Upper lobe of left lung (tissue), 6 donors: ENCODE measurements around the gene CPNE8. TPM values are rescaled to one million over a fixed set of nuclear protein-coding genes. Genes with fewer than 3 reads are reported as not detected.

Experiments
- ATAC-seq, 2 donors: fragments of 200-7000 bp; cut with Tn5 transposase; one replicate each; pipeline ENCODE4 v1.9.1; 2022; ENCODE audit warnings: mild to moderate bottlenecking in 2 of 2, moderate library complexity in 2 of 2; ENCODE audit not compliant: low FRiP score in 2 of 2
- DNase-seq, 2 donors: peaks; one replicate each; pipeline ENCODE4 v3.0.0-alpha.2; 2019 to 2020
- H3K27ac ChIP-seq, 4 donors: fragments of 200-600 bp; sonication (generic); one replicate each; pipeline ENCODE4 v1.5.1; 2016 to 2019
- H3K27me3 ChIP-seq, 4 donors: fragments of 200-600 bp; sonication (generic); one replicate each; pipeline ENCODE4 v1.5.1; 2017 to 2019
- H3K36me3 ChIP-seq, 4 donors: fragments of 200-600 bp; sonication (generic); one replicate each; pipeline ENCODE4 v1.5.1; 2016 to 2019
- H3K4me1 ChIP-seq, 4 donors: fragments of 200-600 bp; sonication (generic); one replicate each; pipeline ENCODE4 v1.5.1; 2018 to 2019
- H3K4me3 ChIP-seq, 4 donors: fragments of 200-600 bp; sonication (generic); one replicate each; pipeline ENCODE4 v1.5.1; 2017 to 2019; ENCODE audit warnings: mild to moderate bottlenecking in 2 of 4, moderate library complexity in 1 of 4
- H3K9me3 ChIP-seq, 4 donors: fragments of 200-600 bp; sonication (generic); one replicate each; pipeline ENCODE4 v1.5.1; 2018 to 2019
- EP300 ChIP-seq, 4 donors: sonication (generic); formaldehyde crosslinking; IDR thresholded peaks; one replicate each; pipeline ENCODE4 v1.5.1; 2017; ENCODE audit warnings: antibody characterized with exemption in 4 of 4, control low read depth in 2 of 4
- POLR2A ChIP-seq, 4 donors: fragments of 450-650 bp; IDR thresholded peaks; one replicate each; pipeline ENCODE4 v1.5.1; 2016 to 2017; ENCODE audit warnings: antibody characterized with exemption in 4 of 4, mild to moderate bottlenecking in 2 of 4
- POLR2AphosphoS5 ChIP-seq, 2 donors: sonication (generic); formaldehyde crosslinking; IDR thresholded peaks; one replicate each; pipeline ENCODE4 v1.5.1; 2017; ENCODE audit warnings: antibody characterized with exemption in 2 of 2
- WGBS, 2 donors: methylation state at CpG; one replicate each; pipeline ENCODE4 v1.1.5; 2017 to 2018; 5-methylcytosine and 5-hydroxymethylcytosine counted together
- total RNA-seq, 6 donors: library from RNA; depleted of rRNA in 4 of 6; stranded (reverse); fragments of >200 nt in 4 of 6; gene quantifications; one replicate each; pipeline versions ENCODE4 v1.1.0 to v1.2.1, GENCODE V29; 2016 to 2021
- TF ChIP-seq, protein P1 (sequence below), 6 experiments: fragments of 450-650 bp in 4 of 6; fragments of 200-600 bp in 2 of 6; sonication (generic) in 2 of 6; IDR thresholded peaks; one replicate each; pipeline ENCODE4 v1.5.1; 2016 to 2019; ENCODE audit warnings: antibody characterized with exemption in 6 of 6
- donor health status: DM: no; HTN: no; CAD: no; lungs with moderate emphysema.
- donor health status: DM: no; HTN: yes; CAD: no; lungs with severe emphysema.

Gene CPNE8
- total RNA-seq, 6 donors from 2014 or later, result 14.3 to 38.8 (median 20.2) TPM

- ATAC-seq (no peak), DNase-seq (no peak)
- Histone ChIP-seq H3K9me3 (peaks cover 0 to 15% (median 9%) of the 10 kb centered on the region in 4 donors), H3K27me3 (no peaks in the 10 kb centered on the region), H3K27ac (no peak overlapping the region), H3K4me1 (no peaks in the 10 kb centered on the region), H3K4me3 (no peak overlapping the region), H3K36me3 (no peaks in the 10 kb centered on the region)
- TF ChIP-seq EP300 (IDR thresholded peaks at IDR 0.05) (no peak), POLR2AphosphoS5 (IDR thresholded peaks at IDR 0.05) (no peak), POLR2A (IDR thresholded peaks at IDR 0.05) (no peak)
- TF ChIP-seq, protein P1, sequence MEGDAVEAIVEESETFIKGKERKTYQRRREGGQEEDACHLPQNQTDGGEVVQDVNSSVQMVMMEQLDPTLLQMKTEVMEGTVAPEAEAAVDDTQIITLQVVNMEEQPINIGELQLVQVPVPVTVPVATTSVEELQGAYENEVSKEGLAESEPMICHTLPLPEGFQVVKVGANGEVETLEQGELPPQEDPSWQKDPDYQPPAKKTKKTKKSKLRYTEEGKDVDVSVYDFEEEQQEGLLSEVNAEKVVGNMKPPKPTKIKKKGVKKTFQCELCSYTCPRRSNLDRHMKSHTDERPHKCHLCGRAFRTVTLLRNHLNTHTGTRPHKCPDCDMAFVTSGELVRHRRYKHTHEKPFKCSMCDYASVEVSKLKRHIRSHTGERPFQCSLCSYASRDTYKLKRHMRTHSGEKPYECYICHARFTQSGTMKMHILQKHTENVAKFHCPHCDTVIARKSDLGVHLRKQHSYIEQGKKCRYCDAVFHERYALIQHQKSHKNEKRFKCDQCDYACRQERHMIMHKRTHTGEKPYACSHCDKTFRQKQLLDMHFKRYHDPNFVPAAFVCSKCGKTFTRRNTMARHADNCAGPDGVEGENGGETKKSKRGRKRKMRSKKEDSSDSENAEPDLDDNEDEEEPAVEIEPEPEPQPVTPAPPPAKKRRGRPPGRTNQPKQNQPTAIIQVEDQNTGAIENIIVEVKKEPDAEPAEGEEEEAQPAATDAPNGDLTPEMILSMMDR (IDR thresholded peaks at IDR 0.05), result no peak
Observed at GRCh38 chr12:38662829-38663228, 242.6 kb downstream of the CPNE8 start.

- no peak for ATAC-seq
- no peak overlapping the region for H3K27ac ChIP-seq
- DNase-seq, result no peak
- H3K9me3 ChIP-seq, result no peaks in the 10 kb centered on the region
- no peaks in the 10 kb centered on the region for H3K4me1 ChIP-seq
- 95 to 96% methylated on average over 2 of the region's 2 CpGs for WGBS, 2 donors
- no peaks in the 10 kb centered on the region for H3K27me3 ChIP-seq
- H3K36me3 ChIP-seq, result no peaks in the 10 kb centered on the region
- no peak for TF ChIP-seq POLR2AphosphoS5 (IDR thresholded peaks at IDR 0.05)
- no peak for TF ChIP-seq EP300 (IDR thresholded peaks at IDR 0.05)
- TF ChIP-seq POLR2A (IDR thresholded peaks at IDR 0.05), result no peak
- TF ChIP-seq, protein P1 (IDR thresholded peaks at IDR 0.05), result no peak
- no peak overlapping the region for H3K4me3 ChIP-seq
Observed at GRCh38 chr12:38653650-38654049, 251.7 kb downstream of the CPNE8 start.

DNA sequence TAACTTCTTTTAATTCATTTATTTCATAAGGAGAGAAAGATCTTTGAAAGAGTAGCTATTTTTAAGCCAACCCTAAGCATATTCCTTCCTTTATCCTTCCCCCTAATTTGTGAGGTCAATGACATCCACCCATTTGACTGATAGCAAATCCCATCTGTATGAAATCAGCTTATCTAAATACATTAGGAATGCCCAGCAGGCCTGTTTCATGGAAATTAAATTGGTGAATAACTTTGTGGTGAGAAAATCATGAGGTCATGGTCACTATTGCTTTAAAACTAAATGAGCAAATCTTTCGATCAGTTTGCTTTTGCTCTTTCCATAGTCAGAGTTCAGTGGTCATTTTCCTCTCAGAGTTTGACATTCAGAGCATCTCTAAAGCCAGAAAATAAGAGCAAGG, 256.6 kb downstream of the CPNE8 start:
- 90 to 100% methylated on average over 1 of the region's 1 CpG for WGBS, 2 donors
- TF ChIP-seq EP300 (IDR thresholded peaks at IDR 0.05) (no peak), POLR2AphosphoS5 (IDR thresholded peaks at IDR 0.05) (no peak), POLR2A (IDR thresholded peaks at IDR 0.05) (no peak)
- TF ChIP-seq, protein P1 (IDR thresholded peaks at IDR 0.05), result no peak
- DNase-seq, result no peak
- Histone ChIP-seq H3K27me3 (no peaks in the 10 kb centered on the region), H3K9me3 (no peaks in the 10 kb centered on the region), H3K36me3 (no peaks in the 10 kb centered on the region), H3K4me1 (no peaks in the 10 kb centered on the region), H3K4me3 (no peak overlapping the region), H3K27ac (no peak overlapping the region)
- ATAC-seq, result no peak

GRCh38 chr12:38646146-38646545, 259.2 kb downstream of the CPNE8 start:
- ATAC-seq, result no peak
- 72 to 80% methylated on average over 4 of the region's 4 CpGs for WGBS, 2 donors

DNA sequence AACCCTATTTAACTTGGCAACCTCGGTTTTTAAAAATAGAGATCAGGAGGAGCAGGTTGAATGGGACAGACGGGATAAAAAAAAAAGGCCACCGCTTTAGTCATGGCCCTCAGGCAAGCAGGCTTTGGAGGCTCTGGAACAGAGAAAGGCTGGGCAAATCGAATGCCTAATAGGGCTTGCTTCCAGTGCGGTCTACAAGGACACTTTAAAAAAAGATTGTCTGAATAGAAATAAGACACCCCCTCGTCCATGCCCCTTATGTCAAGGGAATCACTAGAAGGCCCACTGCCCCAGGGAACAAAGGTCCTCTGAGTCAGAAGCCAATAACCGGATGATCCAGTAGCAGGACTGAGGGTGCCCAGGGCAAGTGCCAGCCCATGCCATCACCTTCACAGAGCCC, 265.8 kb downstream of the CPNE8 start:
- H3K4me1 ChIP-seq, result peaks cover 0 to 6% (median 0%) of the 10 kb centered on the region in 4 donors
- H3K4me3 ChIP-seq, result no peak overlapping the region
- H3K27ac ChIP-seq, result no peak overlapping the region
- TF ChIP-seq POLR2A (IDR thresholded peaks at IDR 0.05) (no peak), EP300 (IDR thresholded peaks at IDR 0.05) (no peak), POLR2AphosphoS5 (IDR thresholded peaks at IDR 0.05) (no peak)
- TF ChIP-seq, protein P1 (IDR thresholded peaks at IDR 0.05), result no peak
- WGBS, 2 donors, result 82 to 85% methylated on average over 7 of the region's 7 CpGs
- H3K27me3 ChIP-seq, result no peaks in the 10 kb centered on the region
- DNase-seq (no peak), ATAC-seq (no peak)
- H3K9me3 ChIP-seq, result no peaks in the 10 kb centered on the region
- H3K36me3 ChIP-seq, result no peaks in the 10 kb centered on the region

More at GRCh38 chr12:38646146-38646545, 259.2 kb downstream of the CPNE8 start:
- no peak overlapping the region for H3K27ac ChIP-seq
- no peak for TF ChIP-seq POLR2AphosphoS5 (IDR thresholded peaks at IDR 0.05)
- no peak for TF ChIP-seq POLR2A (IDR thresholded peaks at IDR 0.05)
- H3K36me3 ChIP-seq, result no peaks in the 10 kb centered on the region
- H3K27me3 ChIP-seq, result no peaks in the 10 kb centered on the region
- H3K4me3 ChIP-seq, result no peak overlapping the region
- no peaks in the 10 kb centered on the region for H3K9me3 ChIP-seq
- no peak for DNase-seq
- no peaks in the 10 kb centered on the region for H3K4me1 ChIP-seq
